HG03159 (cell line): ENCODE measurements around the gene SMIM45.
"Not testable (repeated sequence)": the region's sequence is repeated elsewhere in the genome, so short reads cannot be mapped to it uniquely, and the experiment has no call there.

ENCODE experiments used
- ATAC-seq: cut with Tn5 transposase; IDR thresholded peaks from one replicate; pipeline ENCODE4 v1.9.1; 2021; ENCODE audit warnings: mild to moderate bottlenecking, moderate library complexity; ENCODE audit not compliant: unreplicated experiment

Gene SMIM45

GRCh38 chr22:41933411-41934177, 18.4 kb upstream of the SMIM45 start:
- ATAC-seq: no peak

GRCh38 chr22:41934284-41935014, 17.5 kb upstream of the SMIM45 start:
- ATAC-seq: no peak

- ATAC-seq: no peak
Observed at GRCh38 chr22:41935015-41935351, 17.0 kb upstream of the SMIM45 start.

GRCh38 chr22:41935509-41935908, 16.4 kb upstream of the SMIM45 start:
- ATAC-seq: no peak

GRCh38 chr22:41936894-41937169, 15.1 kb upstream of the SMIM45 start:
- no peak for ATAC-seq

- peak; percentile 48 for ATAC-seq
Observed at GRCh38 chr22:41939981-41940831, 11.7 kb upstream of the SMIM45 start.

- no peak for ATAC-seq
Observed at GRCh38 chr22:41940832-41941765, 10.9 kb upstream of the SMIM45 start.

GRCh38 chr22:41943661-41944209, 8.2 kb upstream of the SMIM45 start:
- ATAC-seq: no peak

- ATAC-seq: peak; percentile 68
Observed at GRCh38 chr22:41946629-41947423, 5.1 kb upstream of the SMIM45 start, which contains the start of gene CENPM. TSS of gene CENPM (minus strand) at chr22:41947152. CDS start at chr22:41947076, 76 bp downstream.

GRCh38 chr22:41947424-41948080, 4.4 kb upstream of the SMIM45 start:
- no peak for ATAC-seq

GRCh38 chr22:41948142-41948541, 3.8 kb upstream of the SMIM45 start:
- no peak for ATAC-seq

- not testable (repeated sequence) for ATAC-seq
Observed at GRCh38 chr22:41948928-41949296, 3.0 kb upstream of the SMIM45 start.

GRCh38 chr22:41949297-41949965, 2.5 kb upstream of the SMIM45 start:
- no peak for ATAC-seq

GRCh38 chr22:41952713-41953112, 763 bp downstream of the SMIM45 start:
- no peak for ATAC-seq

GRCh38 chr22:41957941-41958556, 6.1 kb downstream of the SMIM45 start:
- ATAC-seq: peak; percentile 32

GRCh38 chr22:41963453-41964111, 11.6 kb downstream of the SMIM45 start:
- ATAC-seq: no peak

GRCh38 chr22:41964112-41964491, 12.2 kb downstream of the SMIM45 start:
- ATAC-seq: no peak

GRCh38 chr22:41966225-41966606, 14.3 kb downstream of the SMIM45 start:
- no peak for ATAC-seq
